Stimulated activated CD4-positive, alpha-beta T cell treated with anti-CD3 and anti-CD28 coated beads, Interleukin-1b, Interleukin-23, amount 100 ng/mL, for 48 hours (primary cell): Measurements from ENCODE around the gene SCO1.

ENCODE experiments used
- DNase-seq: peaks from one replicate; pipeline ENCODE4 v3.0.0-alpha.2; 2020

The SCO1 gene

GRCh38 chr17:10649602-10650001 is 47.7 kb downstream of the SCO1 start:
- DNase-seq = no peak

- DNase-seq = no peak
These were observed 48.4 kb downstream of the SCO1 start for GRCh38 chr17:10648956-10649355.

GRCh38 chr17:10648381-10648780 is 49.0 kb downstream of the SCO1 start:
- no peak for DNase-seq

- DNase-seq = peak; percentile 64
These were observed 50.8 kb downstream of the SCO1 start for GRCh38 chr17:10646392-10646990.

GRCh38 chr17:10640475-10640874 is 56.9 kb downstream of the SCO1 start:
- no peak for DNase-seq

GRCh38 chr17:10638151-10638550 is 59.2 kb downstream of the SCO1 start:
- no peak for DNase-seq

GRCh38 chr17:10635290-10635689 is 62.0 kb downstream of the SCO1 start:
- DNase-seq = no peak

GRCh38 chr17:10633738-10634379 is 63.5 kb downstream of the SCO1 start:
- no peak for DNase-seq

GRCh38 chr17:10631701-10632100 is 65.6 kb downstream of the SCO1 start:
- no peak for DNase-seq

- no peak for DNase-seq
These were observed 66.2 kb downstream of the SCO1 start for GRCh38 chr17:10631048-10631700.

GRCh38 chr17:10629706-10630105 is 67.6 kb downstream of the SCO1 start:
- no peak for DNase-seq

- no peak for DNase-seq
These were observed 68.6 kb downstream of the SCO1 start for GRCh38 chr17:10628756-10629155.

- DNase-seq = no peak
These were observed 70.9 kb downstream of the SCO1 start for GRCh38 chr17:10626390-10626789.

- DNase-seq = no peak
These were observed 72.4 kb downstream of the SCO1 start for GRCh38 chr17:10624969-10625368.

- DNase-seq = no peak
These were observed 73.5 kb downstream of the SCO1 start for GRCh38 chr17:10623737-10624338.

GRCh38 chr17:10622617-10623485 is 74.5 kb downstream of the SCO1 start:
- DNase-seq = no peak
